Muscle of leg (tissue), 11 donors: ENCODE measurements around the gene USP25. TPM values are rescaled to one million over a fixed set of nuclear protein-coding genes. Genes with fewer than 3 reads are reported as not detected.

Experiments
- DNase-seq: peaks from one replicate; pipeline ENCODE4 v3.0.0; 2013
- H3K27ac ChIP-seq: one replicate; pipeline ENCODE4 v1.5.1; 2013; ENCODE audit warnings: mild to moderate bottlenecking, low read length, control low read depth
- H3K27me3 ChIP-seq: one replicate; pipeline ENCODE4 v1.6.1; 2013; ENCODE audit warnings: low read length; ENCODE audit not compliant: control insufficient read depth, insufficient read depth
- H3K36me3 ChIP-seq: one replicate; pipeline ENCODE4 v1.6.1; 2013; ENCODE audit warnings: low read length; ENCODE audit not compliant: control insufficient read depth, insufficient read depth
- H3K4me1 ChIP-seq: one replicate; pipeline ENCODE4 v1.6.1; 2013; ENCODE audit warnings: low read length; ENCODE audit not compliant: control insufficient read depth, insufficient read depth
- H3K4me3 ChIP-seq: one replicate; pipeline ENCODE4 v1.5.1; 2013; ENCODE audit warnings: low read length, control low read depth
- H3K9me3 ChIP-seq: replicated peaks from 2 replicates; pipeline ENCODE4 v1.6.1; 2013; ENCODE audit warnings: low read depth, low read length; ENCODE audit not compliant: control insufficient read depth
- WGBS: methylation state at CpG from one replicate; pipeline ENCODE4 v1.1.5; 2013; ENCODE audit warnings: missing lambda C conversion rate; ENCODE audit not compliant: insufficient coverage; 5-methylcytosine and 5-hydroxymethylcytosine counted together
- polyA plus RNA-seq, 8 donors: library from polyadenylated mRNA; unstranded; fragments of 120-200 nt; gene quantifications; one replicate each; pipeline versions ENCODE4 v1.2.1 to v1.2.3, GENCODE V29; 2013; ENCODE audit warnings: inconsistent platforms in 1 of 8, low replicate concordance in 1 of 8; ENCODE audit not compliant: insufficient read length in 8 of 8, insufficient read depth in 1 of 8
- total RNA-seq: library from RNA; stranded (reverse); fragments of 120-200 nt; gene quantifications from one replicate; pipeline ENCODE4 v1.2.4, GENCODE V29; 2013

USP25 gene
- total and polyA plus RNA-seq, 9 donors, result 25.6 to 47.3 (median 35.7) TPM

- H3K4me1 ChIP-seq, result no peaks in the 10 kb centered on the region
- H3K36me3 ChIP-seq, result no peaks in the 10 kb centered on the region
- peak; percentile 17 for DNase-seq
- no peak overlapping the region for H3K4me3 ChIP-seq
- H3K27me3 ChIP-seq, result no peaks in the 10 kb centered on the region
- 41% methylated on average over 2 of the region's 2 CpGs for WGBS
- no peak overlapping the region for H3K27ac ChIP-seq
- no peaks in the 10 kb centered on the region for H3K9me3 ChIP-seq
These were observed 198.4 kb downstream of the USP25 start for GRCh38 chr21:15928196-15928595.

- Histone ChIP-seq H3K4me1 (no peaks in the 10 kb centered on the region), H3K9me3 (no peaks in the 10 kb centered on the region), H3K27me3 (no peaks in the 10 kb centered on the region), H3K27ac (no peak overlapping the region), H3K4me3 (no peak overlapping the region), H3K36me3 (no peaks in the 10 kb centered on the region)
- peak; percentile 50 for DNase-seq
- no CpG with 5 or more reads among the region's 4 CpGs for WGBS
These were observed 199.1 kb downstream of the USP25 start for GRCh38 chr21:15928686-15929425.

- no CpG with 5 or more reads among the region's 1 CpG for WGBS
- Histone ChIP-seq H3K4me3 (no peak overlapping the region), H3K27ac (no peak overlapping the region), H3K9me3 (no peaks in the 10 kb centered on the region), H3K36me3 (no peaks in the 10 kb centered on the region), H3K27me3 (no peaks in the 10 kb centered on the region), H3K4me1 (no peaks in the 10 kb centered on the region)
- peak; percentile 14 for DNase-seq
These were observed 199.8 kb downstream of the USP25 start for GRCh38 chr21:15929536-15929935.
